NCI-H146 treated with DMSO at 0.1 percent for 48 hours (cell line): ENCODE results near the gene CBX5.
A peak's percentile ranks its signal among the peaks of the same experiment; 100 is the strongest.
"Not testable (repeated sequence)": the region's sequence is repeated elsewhere in the genome, so short reads cannot be mapped to it uniquely, and the experiment has no call there.

ENCODE experiments used
- DNase-seq: peaks from one replicate; lab custom pipeline; 2025; ENCODE audit not compliant: unreplicated experiment; lab: John Stamatoyannopoulos, UW

CBX5 gene

GRCh38 chr12:54270345-54270744, 9.6 kb downstream of the CBX5 start:
- DNase-seq, result no peak

GRCh38 chr12:54266852-54267251, 13.1 kb downstream of the CBX5 start:
- DNase-seq, result no peak

DNA sequence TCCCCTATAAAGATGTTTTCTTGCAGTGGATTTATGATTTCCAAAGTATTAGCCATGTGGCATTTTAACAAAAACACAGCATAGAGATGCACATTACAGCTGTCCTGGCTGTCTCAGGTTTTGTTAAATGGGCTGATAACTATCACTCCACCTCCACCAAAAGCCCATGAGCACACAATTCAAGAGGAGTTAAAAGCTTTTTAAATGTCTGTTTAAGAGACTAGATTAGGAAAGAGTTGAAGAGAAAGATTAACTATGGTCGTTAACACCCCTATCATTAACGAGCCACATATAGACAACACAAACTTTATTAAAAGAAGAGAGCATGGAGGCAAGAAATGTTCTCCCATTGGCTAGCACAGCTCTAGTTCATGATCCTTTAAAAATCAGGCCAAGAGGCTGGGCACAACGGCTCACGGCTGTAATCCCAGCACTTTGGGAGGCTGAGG, 14.5 kb downstream of the CBX5 start:
- no peak for DNase-seq

GRCh38 chr12:54262403-54262925, 17.5 kb downstream of the CBX5 start:
- DNase-seq, result no peak

- no peak for DNase-seq
Observed at GRCh38 chr12:54261815-54262402, 18.0 kb downstream of the CBX5 start.

- DNase-seq, result peak; percentile 95
Observed at GRCh38 chr12:54259194-54260011, 20.5 kb downstream of the CBX5 start.

DNA sequence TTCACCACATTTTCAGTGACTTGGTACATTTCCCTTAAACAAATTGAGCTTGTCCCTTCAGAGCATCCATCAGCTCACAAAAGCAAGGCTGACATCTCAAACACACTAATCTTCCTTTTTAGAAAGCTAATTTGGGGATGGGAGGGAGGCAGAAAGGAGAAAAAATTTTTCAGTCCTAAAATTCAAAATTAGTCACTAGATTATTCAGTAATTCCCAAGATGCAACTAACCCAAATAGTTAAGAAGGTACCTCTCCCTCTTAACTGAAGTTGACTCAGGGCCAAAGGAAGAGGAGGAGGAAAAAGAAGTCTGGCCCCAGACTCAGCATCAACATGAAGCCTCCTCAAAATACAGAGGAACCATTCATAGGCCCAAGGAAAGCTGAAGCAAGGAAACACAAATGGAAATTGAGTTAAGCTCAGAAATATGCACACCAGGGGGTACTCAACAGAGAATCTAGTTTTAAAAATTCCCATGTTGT, 21.7 kb downstream of the CBX5 start:
- no peak for DNase-seq

DNA sequence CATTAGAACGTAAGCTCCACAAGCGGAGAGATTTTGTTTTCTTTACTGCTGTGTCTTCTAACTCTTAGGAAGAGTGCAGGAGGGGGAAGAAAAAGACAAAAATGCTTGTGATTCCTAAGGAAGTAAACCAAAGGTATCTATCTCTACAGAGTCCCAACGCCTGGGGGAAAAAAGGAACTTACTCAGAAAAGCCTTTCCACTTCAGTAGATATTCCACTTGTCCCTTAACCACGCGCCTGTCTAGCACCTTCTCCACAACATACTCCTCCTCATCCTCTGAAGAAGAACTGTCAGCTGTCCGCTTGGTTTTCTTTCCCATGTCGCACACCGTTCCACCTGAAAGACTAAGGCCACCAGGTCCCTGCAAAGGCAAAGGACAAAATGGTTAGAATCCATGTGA, 22.6 kb downstream of the CBX5 start:
- DNase-seq, result no peak

DNA sequence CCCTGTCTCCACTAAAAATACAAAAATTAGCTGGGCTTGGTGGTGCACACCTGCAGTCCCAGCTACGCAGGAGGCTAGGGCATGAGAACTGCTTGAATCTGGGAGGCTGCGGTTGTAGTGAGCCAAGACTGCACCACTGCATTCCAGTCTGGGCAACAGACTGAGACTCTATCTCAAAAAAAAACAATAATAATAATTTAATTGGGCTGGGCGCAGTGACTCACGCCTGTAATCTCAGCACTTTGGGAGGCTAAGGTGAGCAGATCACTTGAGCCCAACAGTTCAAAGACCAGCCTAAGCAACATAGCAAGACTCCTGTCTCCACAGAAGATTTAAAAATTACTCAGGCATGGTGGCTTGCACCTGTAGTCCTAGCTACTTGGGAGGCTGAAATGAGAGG, 26.7 kb downstream of the CBX5 start:
- no peak for DNase-seq

GRCh38 chr12:54251667-54252284, 28.1 kb downstream of the CBX5 start:
- peak; percentile 21 for DNase-seq

DNA sequence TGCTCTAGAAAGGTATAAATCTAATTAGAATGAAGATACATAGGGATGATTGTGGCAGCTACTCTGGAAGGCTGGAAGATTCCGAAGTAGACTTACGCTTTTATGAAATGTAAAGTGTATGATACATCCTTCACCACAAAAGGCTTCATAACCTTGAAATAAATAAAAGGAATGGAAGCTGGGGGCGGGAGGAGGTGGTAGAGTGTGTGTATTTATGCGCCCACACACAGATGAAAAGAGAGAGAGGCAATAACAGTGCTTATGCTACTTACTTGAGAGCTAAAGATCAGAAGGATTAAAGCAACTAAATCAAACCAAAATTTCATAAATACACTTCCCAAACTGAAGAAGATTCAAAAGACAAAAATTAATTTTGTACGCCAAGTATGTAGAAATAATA, 30.4 kb downstream of the CBX5 start:
- DNase-seq, result no peak

DNA sequence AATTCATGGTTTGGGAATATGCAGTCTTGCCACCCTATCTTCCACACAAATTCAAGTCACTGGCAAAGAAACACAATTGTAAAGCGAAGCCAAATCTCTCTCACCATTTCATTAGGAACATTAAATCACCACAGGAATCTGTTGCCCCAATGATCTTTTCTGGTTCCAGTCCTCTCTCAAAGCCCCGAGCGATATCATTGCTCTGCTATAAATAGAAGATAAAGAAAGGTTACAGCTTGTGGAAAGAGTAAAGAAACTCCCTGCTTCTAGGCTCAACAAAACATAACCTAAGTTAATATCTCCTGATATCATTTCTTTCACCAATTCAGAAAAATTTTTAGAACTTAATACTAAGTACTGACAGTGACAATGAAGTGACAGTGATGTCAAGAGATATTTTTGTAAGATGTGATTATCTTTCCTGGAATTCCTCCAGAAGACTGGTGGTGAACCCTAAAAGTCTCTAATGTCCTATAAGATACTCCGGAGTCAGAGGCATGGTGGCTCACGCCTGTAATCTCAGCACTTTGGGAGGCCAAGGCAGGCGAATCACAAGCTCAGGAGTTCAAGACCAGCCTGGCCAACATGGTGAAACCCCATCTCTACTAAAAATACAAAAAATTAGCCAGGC, 33.8 kb downstream of the CBX5 start:
- no peak for DNase-seq

GRCh38 chr12:54240971-54241588, 38.8 kb downstream of the CBX5 start:
- DNase-seq, result no peak

DNA sequence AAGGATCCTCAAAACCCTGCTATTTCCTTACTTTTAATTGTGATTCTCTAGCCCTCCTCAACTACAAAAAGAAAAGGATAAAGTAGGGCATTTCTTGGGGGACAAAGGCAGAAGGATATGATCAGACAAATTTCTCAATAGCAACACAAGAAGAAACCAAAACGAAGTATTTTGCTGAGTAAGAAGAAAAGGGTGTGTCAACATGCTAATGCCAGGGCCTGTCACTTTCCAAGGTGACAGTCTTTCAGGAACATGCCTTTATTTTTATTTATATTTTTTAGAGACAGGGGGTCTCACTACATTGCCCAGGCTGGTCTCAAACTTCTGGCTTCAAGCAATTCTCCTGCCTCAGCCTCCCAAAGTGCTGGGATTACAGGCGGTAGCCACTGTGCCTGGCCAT, 39.8 kb downstream of the CBX5 start:
- no peak for DNase-seq

GRCh38 chr12:54239620-54240019, 40.3 kb downstream of the CBX5 start:
- no peak for DNase-seq

- no peak for DNase-seq
Observed at GRCh38 chr12:54238531-54238930, 41.4 kb downstream of the CBX5 start.

GRCh38 chr12:54232790-54233189, 47.1 kb downstream of the CBX5 start:
- no peak for DNase-seq

DNA sequence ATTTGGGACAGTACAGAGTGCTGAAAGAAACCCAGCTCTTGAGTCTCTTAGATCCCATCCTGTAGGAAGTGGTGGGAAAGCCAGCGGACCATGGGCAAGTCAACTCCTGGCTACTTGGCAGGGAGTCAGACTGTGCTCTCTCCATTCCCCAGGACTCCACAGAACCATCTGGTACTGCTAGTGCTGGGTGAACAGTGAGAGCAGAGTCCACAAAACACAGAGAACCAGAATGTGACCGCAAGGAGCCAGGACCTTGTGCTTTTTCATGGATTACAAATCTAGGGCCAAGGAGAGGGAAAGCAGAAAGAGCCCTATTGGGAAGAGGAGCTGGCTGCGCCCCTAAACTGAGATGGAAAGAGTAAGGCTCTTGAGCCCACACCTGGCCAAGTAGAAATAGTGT, 48.7 kb downstream of the CBX5 start:
- not testable (repeated sequence) for DNase-seq

GRCh38 chr12:54230555-54230954, 49.4 kb downstream of the CBX5 start:
- DNase-seq, result no peak

- DNase-seq, result no peak
Observed at GRCh38 chr12:54229624-54230212, 50.2 kb downstream of the CBX5 start.

DNA sequence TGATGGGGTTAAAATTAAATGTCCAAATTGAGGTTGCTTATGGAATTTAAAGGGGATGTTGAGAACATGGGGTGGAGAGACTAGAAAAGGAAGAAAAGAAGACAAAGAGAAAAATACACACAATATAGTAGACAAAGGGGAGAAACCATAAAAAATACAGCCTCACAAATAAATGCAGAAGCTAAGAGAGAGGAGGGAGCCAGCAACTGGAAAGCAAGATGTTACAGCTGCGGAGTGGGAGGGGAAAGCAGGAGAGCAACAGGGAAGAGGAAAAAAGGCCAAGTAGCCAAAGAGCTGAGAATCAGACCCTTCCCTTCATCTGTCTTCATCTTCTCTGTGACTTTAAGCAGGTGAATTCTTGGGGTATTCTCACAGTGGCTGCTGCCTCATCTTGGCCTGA, 51.5 kb downstream of the CBX5 start:
- no peak for DNase-seq
